GM19099 (cell line): ENCODE results near the gene FAM210A.

Source experiments
- POLR2A ChIP-seq: IDR thresholded peaks from 3 replicates; pipeline ENCODE4 v1.6.1; 2011; ENCODE audit warnings: low read depth; ENCODE audit not compliant: insufficient read length; ENCODE audit errors: extremely low read depth

The FAM210A gene, protein sequence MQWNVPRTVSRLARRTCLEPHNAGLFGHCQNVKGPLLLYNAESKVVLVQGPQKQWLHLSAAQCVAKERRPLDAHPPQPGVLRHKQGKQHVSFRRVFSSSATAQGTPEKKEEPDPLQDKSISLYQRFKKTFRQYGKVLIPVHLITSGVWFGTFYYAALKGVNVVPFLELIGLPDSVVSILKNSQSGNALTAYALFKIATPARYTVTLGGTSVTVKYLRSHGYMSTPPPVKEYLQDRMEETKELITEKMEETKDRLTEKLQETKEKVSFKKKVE

DNA sequence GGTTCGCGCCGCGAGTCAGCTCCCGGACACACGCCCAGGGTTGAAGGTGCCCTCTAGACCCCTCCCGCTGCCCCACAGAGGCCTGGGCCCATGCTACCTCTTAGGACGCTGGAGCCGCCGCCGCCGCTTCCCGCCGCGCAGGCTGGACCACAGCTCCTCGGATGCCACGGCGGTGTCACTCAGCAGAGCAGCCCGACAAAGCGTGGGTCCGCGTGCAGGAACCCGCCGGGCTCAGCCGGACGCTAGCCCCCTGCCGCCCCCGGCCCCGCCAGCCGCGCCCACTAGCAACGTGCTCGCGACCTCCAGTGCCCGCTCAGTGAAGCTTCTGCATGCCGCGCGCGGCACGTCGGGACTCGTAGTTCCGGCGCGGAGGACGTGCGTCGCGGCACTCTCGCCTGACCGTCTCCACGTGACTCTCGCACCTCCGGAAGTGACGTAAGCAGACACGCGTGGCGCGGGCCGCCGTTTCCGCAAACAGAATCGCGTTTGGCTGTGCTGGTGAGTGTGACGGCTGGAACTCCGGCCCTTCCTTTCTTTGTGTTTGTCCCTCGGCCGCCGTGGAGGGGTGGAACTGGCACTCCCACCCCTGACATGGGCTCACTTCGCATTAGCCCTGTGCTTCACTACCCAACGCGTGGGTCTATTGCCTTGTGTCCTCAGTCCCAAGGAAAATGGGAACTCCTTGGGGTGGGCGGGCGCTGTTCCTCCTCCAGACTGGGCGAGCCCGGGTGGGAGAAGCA is at the start of gene FAM210A, which contains the start of gene RNMT:
FAM210A (minus strand) TSS at position 327 of the 740 bp plus-strand sequence. CDS start 44,481 bp downstream, outside the sequence.
RNMT (plus strand) TSS at position 442 of the 740 bp plus-strand sequence. CDS start 4,845 bp downstream, outside the sequence.
- peak; percentile 79 for TF ChIP-seq POLR2A

DNA sequence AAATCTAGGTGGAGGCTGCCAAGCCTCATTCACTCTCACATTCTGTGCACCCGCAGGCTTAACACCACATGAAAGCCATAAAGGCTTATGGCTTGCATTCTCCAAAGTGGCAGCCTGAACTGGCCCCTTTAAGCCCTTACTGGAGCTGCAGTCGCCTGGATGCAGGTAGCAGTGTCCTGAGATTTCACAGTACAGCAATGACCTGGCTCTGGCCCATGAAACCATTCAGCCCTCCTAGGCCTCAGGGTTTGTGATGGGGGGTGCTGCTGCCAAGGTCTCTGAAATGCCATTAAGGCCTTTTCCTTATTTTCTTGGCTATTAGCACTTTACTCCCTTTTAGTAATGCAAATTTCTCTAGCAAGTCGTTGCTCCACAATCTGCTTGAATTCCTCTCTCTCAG is 48.7 kb upstream of the FAM210A start:
- no peak for TF ChIP-seq POLR2A

DNA sequence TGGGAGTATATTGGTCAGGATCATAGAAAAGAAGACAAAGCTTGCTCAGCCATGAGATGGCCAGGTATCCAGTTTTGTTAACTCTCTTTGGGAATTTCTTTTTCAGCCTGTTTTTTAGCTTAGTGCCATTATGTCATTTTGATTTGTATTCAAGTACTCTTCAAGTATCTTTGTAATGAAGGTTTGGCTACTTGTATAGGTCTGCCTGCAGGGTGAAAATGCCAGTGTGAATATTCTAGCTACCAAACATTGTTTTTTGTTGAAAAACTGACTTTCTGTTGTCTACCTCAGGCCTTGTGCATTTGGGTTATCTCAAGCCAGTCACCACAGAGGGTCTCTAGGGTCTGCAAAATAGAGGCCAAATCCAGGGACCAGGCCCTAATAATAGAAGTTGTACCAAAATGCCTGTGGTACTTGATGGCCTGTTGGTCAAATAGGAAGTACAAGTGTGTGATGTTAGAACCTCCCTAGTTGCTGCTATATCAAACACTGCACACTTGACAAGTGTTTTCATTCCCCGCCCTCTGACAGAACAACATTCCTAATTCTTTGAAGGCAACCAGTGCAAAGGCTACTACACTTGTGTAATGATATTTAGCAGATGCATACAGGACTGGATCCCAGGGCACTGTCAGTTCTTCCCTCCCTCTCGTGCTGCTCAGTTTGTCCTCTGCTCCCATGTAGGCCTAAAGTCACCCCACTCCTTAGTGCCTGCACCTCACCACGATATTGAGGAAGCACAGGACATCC is 36.5 kb upstream of the FAM210A start:
- TF ChIP-seq POLR2A: no peak

DNA sequence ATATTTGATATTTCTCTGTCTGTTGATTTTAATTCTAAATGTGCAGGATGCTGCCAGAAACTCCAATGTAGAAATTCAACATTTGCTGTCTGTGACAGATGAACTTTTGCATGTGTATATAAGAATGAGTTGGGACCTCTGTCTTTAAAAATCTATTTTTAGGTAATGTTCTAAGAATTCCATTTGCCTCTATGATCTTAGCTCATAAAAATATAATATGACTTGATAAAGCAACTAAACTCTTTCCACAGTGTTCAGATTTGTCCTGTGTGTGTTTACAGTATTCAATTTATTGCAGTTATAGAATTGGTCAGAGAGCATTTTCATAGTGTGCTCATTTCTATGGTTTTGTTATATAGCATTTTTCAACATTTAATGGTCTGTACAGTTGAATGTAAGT is 33.7 kb upstream of the FAM210A start:
- TF ChIP-seq POLR2A: no peak

DNA sequence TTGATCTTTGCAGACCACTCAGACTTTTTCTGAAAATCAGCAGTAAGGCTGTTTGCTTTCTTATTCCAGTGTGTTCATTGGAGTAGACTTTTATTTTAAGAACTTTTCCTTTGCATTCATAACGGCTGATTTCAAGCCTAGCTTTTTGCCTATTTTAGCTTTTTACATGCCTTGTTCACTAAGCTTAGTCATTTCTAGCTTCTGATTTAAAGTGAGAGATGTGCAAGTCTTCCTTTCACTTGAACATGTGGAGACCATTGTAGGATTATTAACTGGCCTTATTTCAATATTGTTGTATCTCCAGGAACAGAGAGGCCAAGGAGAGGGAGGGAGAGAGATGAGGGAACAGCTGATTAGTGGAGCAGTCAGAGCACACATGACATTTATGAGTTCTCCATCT is 32.3 kb upstream of the FAM210A start:
- TF ChIP-seq POLR2A: no peak

DNA sequence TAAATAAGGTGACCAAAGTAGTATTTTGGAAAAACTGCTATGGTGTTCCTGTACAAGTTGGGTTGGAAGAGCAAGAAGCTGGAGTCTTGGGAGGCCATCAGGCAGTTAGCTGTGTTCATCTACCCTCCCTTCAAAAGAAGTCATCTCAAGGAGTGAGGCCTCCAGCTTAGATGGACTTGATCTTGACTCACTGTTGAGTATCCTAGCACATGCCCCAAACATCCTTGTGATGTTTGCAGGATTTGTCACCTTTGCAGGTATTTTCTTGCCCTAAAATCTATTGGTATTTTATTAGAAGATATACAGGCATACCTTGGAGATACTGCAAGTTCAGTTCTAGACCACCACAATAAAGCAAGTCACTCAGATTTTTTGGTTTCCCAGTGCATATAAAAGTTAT is 30.3 kb upstream of the FAM210A start:
- TF ChIP-seq POLR2A: no peak

DNA sequence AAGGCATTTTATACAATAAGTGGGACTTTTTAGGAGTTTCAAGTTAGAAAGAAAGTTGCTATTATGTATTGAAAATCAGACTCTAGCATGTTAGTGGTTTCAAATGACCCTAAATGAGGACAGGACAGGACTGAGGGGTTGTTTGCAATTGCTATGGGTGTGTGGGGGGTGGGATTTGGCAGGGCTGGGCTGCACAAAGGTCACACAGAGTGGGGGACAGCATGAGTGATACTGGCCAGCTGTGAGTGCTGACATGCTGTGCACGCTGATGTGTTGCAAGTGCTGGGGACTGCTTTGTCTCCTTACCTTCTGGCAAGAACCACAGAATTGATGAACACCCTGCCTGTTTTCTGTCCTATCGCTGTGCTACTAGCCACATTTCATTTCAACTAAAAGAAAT is 29.9 kb upstream of the FAM210A start:
- no peak for TF ChIP-seq POLR2A

DNA sequence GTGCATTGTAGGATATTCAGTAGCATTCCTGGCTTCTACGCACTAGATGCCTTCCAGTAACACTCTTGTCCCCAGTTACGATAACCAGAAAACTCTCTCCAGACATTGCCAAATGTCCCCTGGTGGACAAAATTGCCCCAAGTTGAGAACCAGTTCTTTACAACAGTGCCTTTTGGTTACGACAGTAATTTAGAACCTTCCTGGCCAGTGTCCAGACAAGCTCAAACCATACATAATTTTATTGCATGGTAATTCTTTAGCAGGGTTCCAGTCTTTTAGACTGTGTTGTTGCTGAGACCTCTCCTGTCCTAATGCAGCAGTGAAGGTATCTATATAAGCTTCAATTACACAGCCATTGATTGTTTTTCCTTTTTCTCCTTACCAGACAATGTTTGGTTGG is 20.3 kb upstream of the FAM210A start:
- TF ChIP-seq POLR2A: no peak

DNA sequence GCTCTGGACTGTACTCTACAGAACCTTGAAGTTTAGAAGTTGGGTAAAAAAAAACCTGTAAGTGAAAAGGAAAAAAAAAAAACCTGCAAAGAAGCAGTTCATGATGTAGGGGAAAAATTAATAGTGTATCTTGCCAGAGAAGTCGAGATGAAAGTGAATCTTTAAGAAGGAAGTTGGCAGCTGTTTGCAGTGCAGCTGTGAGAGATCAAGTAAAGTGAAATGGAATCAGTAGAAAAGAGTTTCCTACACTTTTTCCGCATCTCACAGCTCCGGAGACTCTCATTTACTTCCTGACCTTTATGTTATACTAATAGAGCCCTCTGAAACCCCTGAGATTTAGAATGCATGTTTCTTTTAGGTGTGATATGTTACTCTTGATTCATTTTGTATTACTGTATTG is 19.3 kb upstream of the FAM210A start:
- no peak for TF ChIP-seq POLR2A

DNA sequence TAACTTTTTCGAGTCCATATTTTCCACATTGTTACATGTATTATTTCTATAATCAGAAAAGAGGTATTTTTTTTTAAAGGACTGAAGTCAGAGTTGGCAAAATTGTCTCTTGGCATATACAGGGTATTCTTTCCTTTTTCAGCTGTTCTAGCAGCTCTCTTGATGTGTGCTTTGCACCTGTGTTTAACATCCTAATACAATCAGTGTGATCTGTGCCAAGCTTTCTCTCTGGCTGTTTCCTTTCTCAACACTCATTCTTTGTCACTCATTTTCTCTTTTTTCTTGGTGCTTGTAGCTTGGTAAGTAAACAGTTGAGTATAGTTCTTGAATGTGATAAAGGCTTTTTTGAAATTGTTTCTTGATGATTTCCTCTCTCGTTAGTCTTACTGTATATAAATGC is 9.3 kb upstream of the FAM210A start:
- no peak for TF ChIP-seq POLR2A

DNA sequence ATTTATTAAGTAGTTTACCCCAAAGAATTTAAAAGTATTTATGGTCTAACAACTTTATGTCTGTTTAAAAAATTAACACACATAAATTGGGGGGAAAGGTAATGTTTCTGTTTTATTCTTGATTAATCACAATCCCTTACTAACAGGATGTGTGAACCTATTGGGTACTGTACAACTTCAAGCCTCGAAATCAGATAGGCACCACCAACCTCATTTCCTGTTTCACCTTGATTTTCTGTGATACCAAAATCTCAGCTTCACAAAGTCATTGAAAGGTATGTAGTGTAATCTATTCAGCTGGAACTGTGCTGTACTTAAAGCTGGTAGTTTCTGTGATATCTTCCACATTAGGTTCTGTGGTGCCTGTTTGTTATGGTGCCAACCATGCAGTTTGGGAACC is 4.1 kb upstream of the FAM210A start:
- TF ChIP-seq POLR2A: no peak

DNA sequence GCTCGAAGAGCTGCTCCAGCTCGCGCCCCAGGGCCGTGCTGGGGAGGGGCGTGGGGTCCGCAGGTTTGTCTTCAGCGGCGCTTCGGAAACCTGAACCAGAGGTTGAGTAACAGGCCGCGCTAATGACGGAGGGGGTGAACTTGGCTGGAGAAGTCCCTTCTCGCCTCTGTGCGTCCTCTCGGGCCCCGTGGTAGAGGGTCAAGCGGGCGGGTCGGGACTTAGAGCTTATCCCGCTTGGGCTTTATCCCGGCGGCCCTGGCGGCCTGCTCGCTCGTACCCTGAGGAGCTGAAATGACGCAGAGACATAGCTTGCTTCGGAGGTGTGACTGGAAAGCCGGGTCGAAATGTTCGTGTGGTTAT is 594 bp upstream of the FAM210A start:
- no peak for TF ChIP-seq POLR2A

DNA sequence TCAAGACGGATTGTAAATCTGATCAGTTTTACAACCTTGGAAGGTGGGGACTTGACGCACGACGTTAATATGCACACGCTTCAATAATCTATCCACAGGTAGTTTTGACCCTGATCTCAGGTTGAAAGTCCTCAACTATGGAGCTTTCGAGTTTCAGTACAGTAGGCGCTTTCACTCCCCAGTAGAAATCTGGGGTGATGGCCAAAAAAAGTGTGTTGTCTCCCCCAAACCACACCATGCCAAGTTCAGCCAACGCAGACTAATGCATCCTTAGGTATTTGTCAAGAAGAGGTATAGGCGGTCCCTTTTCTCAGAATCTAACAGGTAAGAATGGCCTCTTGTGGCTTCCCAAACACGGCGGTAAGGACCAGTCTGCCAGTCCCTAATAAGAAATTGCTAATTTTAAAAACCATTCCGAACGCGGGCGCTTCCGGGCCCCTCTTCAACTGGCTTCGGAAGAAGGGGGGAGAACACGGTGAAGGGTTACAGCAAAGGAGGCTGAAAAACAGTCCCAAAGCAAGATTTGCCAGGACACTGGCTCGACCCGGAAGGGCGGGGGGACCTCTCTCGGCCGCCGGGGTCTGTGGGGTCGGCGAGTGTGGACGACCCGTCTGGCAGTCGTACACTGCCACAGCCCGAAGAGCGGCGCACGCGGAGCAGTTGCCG is 659 bp downstream of the FAM210A start:
- no peak for TF ChIP-seq POLR2A

DNA sequence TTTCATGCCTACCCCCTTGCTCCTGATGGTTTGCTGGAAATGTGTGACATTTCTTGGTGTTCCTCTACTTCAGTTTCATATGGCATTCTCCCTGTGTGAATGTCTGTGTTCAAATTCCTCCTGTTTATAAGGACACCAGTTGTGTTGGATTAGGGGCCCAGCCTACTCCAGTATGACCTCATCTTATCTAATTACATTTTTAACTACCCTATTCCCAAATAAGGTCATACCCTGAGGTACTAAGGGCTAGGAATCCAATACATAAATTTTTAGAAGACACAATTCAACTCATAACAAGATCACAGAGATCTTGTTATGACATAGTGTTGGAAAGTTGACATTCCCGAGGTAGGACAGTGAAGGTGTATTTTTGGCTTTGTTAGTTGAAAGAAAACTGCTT is 5.5 kb downstream of the FAM210A start:
- TF ChIP-seq POLR2A: no peak

DNA sequence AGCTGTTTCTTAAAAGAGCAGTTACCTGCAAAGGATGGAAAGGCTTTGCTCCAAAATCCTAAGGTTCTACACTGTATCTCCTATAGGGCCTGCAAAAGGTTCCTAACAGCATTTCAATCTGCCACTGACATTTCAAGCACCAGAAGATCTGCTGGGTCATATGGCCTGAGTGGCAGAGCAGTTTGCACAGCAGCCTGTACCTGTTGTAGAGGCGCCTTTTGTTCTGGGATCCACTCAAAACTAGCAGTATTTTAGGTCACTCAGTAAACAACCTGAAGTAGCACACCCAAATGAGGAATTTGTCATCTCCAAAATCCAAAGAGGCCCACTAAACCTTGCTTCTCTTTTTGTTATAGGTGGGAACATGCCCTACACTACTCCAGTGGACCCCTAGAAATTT is 6.2 kb downstream of the FAM210A start:
- TF ChIP-seq POLR2A: no peak
